HCT116 (cell line): Measurements from ENCODE around the gene HNF4A.

Source experiments
- ZNF274 ChIP-seq: fragments of 200-500 bp; sonication (Bioruptor generic); IDR thresholded peaks from 2 replicates; pipeline ENCODE4 v1.6.1; 2014; ENCODE audit warnings: mild to moderate bottlenecking, low read depth, low read length, inconsistent platforms
- TF ChIP-seq, protein P1 (sequence below), 3 experiments: fragments of 200-600 bp in 1 of 3; sonication (generic) in 1 of 3; IDR thresholded peaks in 2 of 3; conservative IDR thresholded peaks in 1 of 3; 2 replicates each; pipeline ENCODE4 v1.5.1; 2012 to 2017; ENCODE audit warnings: low read depth in 2 of 3, low read length in 2 of 3, antibody characterized with exemption in 1 of 3, borderline replicate concordance in 1 of 3, control low read depth in 1 of 3, mild to moderate bottlenecking in 1 of 3, mixed read lengths in 1 of 3, mixed run types in 1 of 3, moderate library complexity in 1 of 3; ENCODE audit not compliant: insufficient read depth in 1 of 3

DNA sequence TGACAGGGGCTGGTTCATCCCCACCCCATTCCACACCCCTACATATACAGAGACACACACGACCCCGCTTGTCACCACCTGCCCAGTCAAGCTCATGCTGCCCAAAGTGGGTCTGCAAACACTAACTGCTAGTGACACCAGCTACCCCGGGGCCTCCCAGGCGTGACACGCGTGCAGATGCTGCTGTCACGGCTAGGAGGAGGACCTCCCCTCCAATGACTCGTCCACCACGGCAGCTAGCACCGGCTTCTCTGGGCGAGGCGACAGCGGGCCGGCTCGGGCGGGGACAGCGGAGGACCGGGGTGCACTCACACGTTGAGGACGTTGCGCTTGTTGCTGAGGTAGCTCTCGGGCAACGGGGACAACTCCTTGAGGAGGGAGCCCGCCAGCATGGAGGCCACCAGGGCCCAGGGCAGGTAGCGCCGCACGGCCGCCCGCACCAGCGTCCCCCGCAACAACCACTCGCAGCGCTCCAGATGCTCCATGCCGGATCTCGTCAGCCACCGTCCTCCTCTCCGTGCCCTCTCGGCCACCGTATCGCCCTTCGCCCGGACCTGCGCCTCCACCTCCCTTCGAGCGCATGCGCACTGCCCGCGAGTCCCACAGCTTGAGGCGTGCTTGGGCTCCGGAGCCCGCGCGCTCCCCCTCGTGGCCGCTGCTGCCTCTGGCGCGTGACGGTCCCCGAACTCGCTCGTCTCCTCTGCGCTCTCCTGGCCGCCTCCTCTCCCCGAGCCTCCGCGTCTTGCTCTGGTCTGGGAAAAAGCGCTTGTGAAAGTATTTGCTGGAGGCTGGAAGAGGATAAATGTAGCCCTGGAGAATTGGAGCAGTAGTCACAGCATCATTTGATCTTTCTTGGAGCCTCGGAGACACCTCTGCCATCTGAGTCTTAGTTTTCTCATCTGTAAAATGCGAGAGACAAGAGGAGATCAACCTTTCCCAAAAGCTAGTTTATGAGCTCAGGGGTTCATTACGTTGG is 44.5 kb upstream of the HNF4A start, which contains the start of gene FITM2:
- no peak for TF ChIP-seq ZNF274
- TF ChIP-seq, protein P1, sequence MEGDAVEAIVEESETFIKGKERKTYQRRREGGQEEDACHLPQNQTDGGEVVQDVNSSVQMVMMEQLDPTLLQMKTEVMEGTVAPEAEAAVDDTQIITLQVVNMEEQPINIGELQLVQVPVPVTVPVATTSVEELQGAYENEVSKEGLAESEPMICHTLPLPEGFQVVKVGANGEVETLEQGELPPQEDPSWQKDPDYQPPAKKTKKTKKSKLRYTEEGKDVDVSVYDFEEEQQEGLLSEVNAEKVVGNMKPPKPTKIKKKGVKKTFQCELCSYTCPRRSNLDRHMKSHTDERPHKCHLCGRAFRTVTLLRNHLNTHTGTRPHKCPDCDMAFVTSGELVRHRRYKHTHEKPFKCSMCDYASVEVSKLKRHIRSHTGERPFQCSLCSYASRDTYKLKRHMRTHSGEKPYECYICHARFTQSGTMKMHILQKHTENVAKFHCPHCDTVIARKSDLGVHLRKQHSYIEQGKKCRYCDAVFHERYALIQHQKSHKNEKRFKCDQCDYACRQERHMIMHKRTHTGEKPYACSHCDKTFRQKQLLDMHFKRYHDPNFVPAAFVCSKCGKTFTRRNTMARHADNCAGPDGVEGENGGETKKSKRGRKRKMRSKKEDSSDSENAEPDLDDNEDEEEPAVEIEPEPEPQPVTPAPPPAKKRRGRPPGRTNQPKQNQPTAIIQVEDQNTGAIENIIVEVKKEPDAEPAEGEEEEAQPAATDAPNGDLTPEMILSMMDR (IDR thresholded peaks at IDR 0.05 in 2 of 3, conservative IDR thresholded peaks at IDR 0.05 in 1 of 3; ENCODE audit: borderline replicate concordance in 1 of 3, insufficient read depth in 1 of 3, low read depth in 2 of 3, low read length in 2 of 3): peak; percentile 83 to 92 (median 91)
